Stomach (tissue), 9 donors: Measurements from ENCODE around the gene TMEM167B. TPM values are rescaled to one million over a fixed set of nuclear protein-coding genes. Genes with fewer than 3 reads are reported as not detected.

Experiments
- DNase-seq, 2 donors: peaks; one replicate each; pipeline versions ENCODE4 v3.0.0 to v3.0.0-alpha.2; 2013 to 2019
- H3K27ac ChIP-seq, 5 donors: fragments of 200-600 bp in 4 of 5; sonication (generic) in 4 of 5; one replicate each; pipeline ENCODE4 v1.5.1; 2013 to 2019; ENCODE audit warnings: mild to moderate bottlenecking in 1 of 5, moderate library complexity in 1 of 5
- H3K27me3 ChIP-seq, 3 donors: fragments of 200-600 bp; sonication (generic); one replicate each; pipeline ENCODE4 v1.5.1; 2017 to 2019; ENCODE audit warnings: mixed run types in 1 of 3
- H3K36me3 ChIP-seq, 4 donors: fragments of 200-600 bp; sonication (generic); 1 replicate in 3 of 4; 2 replicates in 1 of 4; pipeline ENCODE4 v1.5.1; 2016 to 2019
- H3K4me1 ChIP-seq, 4 donors: fragments of 200-600 bp; sonication (generic); one replicate each; pipeline ENCODE4 v1.5.1; 2016 to 2019
- H3K4me3 ChIP-seq, 4 donors: fragments of 200-600 bp; sonication (generic) in 3 of 4; one replicate each; pipeline ENCODE4 v1.5.1; 2016 to 2019; ENCODE audit warnings: mild to moderate bottlenecking in 1 of 4
- H3K9me3 ChIP-seq, 4 donors: fragments of 200-600 bp; sonication (generic); one replicate each; pipeline ENCODE4 v1.5.1; 2016 to 2019
- CTCF ChIP-seq, 7 experiments: fragments of 450-650 bp in 4 of 7; fragments of 200-600 bp in 3 of 7; sonication (generic) in 3 of 7; IDR thresholded peaks; one replicate each; pipeline ENCODE4 v1.5.1; 2016 to 2019; ENCODE audit warnings: antibody characterized with exemption in 7 of 7, control low read depth in 2 of 7, mild to moderate bottlenecking in 1 of 7
- EP300 ChIP-seq: sonication (generic); formaldehyde crosslinking; IDR thresholded peaks from one replicate; pipeline ENCODE4 v1.6.1; 2017; ENCODE audit warnings: antibody characterized with exemption
- POLR2A ChIP-seq, 4 donors: fragments of 450-650 bp; IDR thresholded peaks; one replicate each; pipeline ENCODE4 v1.6.1; 2016; ENCODE audit warnings: antibody characterized with exemption in 4 of 4, control low read depth in 2 of 4, mild to moderate bottlenecking in 1 of 4, moderate library complexity in 1 of 4
- POLR2AphosphoS5 ChIP-seq, 3 donors: sonication (generic); formaldehyde crosslinking; IDR thresholded peaks; one replicate each; pipeline ENCODE4 v1.6.1; 2016; ENCODE audit warnings: antibody characterized with exemption in 3 of 3
- WGBS, 5 donors: extraction: QIAGEN DNeasy Blood & Tissue Kit in 3 of 5; methylation state at CpG; one replicate each; pipeline versions ENCODE4 v1.1.5 to v1.1.7; 2013 to 2018; 5-methylcytosine and 5-hydroxymethylcytosine counted together
- intact Hi-C: fragments of 100-400 bp; cut with DNase I; formaldehyde crosslinking; loops from one replicate; pipeline ENCODE4 v1.15.1; 2023; ENCODE audit warnings: low total_unique reads
- polyA plus RNA-seq, 3 donors: library from polyadenylated mRNA; stranded (reverse); fragments of 200-250 nt; gene quantifications; one replicate each; pipeline ENCODE4 v1.2.3, GENCODE V29; 2013
- total RNA-seq, 5 donors: library from RNA; depleted of rRNA; stranded (reverse); fragments of >200 nt; gene quantifications; one replicate each; pipeline versions ENCODE4 v1.1.0 to v1.2.3, GENCODE V29; 2014 to 2016
- donor health status: healthy with polysubstance abuse.
- donor health status: Bipolar disorder and iron deficiency.
- donor health status: healthy.

The TMEM167B gene
- total and polyA plus RNA-seq, 8 donors, result 2.9 to 70.1 (median 26.9) TPM; not detected in 1

- Histone ChIP-seq H3K27me3 (no peaks in the 10 kb centered on the region), H3K9me3 (no peaks in the 10 kb centered on the region), H3K27ac (peak overlapping the region; percentile 96 to 99 (median 98)), H3K4me3 (peak overlapping the region; percentile 66 to 90 (median 78)), H3K36me3 (peaks cover 11 to 18% (median 17%) of the 10 kb centered on the region in 4 donors), H3K4me1 (peaks cover 15 to 46% (median 36%) of the 10 kb centered on the region in 4 donors)
- intact Hi-C loops, result no loop called here
- TF ChIP-seq CTCF (IDR thresholded peaks at IDR 0.05) (peak in 5 of 7 experiments; percentile 39 to 65 (median 53)), EP300 (no peak), POLR2A (IDR thresholded peaks at IDR 0.05) (no peak), POLR2AphosphoS5 (IDR thresholded peaks at IDR 0.05) (peak in 1 of 3 donors; percentile 51)
- peak; percentile 80 to 85 for DNase-seq
- 54 to 75% (median 70%) methylated on average over 31 of the region's 31 CpGs for WGBS, 5 donors
These were observed 1.1 kb upstream of the TMEM167B start for GRCh38 chr1:109089242-109090015.

GRCh38 chr1:109091078-109091838 is 694 bp downstream of the TMEM167B start:
- 1 to 3% (median 1%) methylated on average over 13 of the region's 13 CpGs for WGBS, 5 donors
- Histone ChIP-seq H3K9me3 (no peaks in the 10 kb centered on the region), H3K4me3 (peak overlapping the region; percentile 66 to 90 (median 78)), H3K27me3 (no peaks in the 10 kb centered on the region), H3K27ac (peak overlapping the region; percentile 96 to 99 (median 98)), H3K4me1 (peaks cover 15 to 64% (median 49%) of the 10 kb centered on the region in 4 donors), H3K36me3 (peaks cover 15 to 34% (median 27%) of the 10 kb centered on the region in 4 donors)
- TF ChIP-seq EP300 (no peak), CTCF (IDR thresholded peaks at IDR 0.05) (no peak), POLR2AphosphoS5 (IDR thresholded peaks at IDR 0.05) (no peak), POLR2A (IDR thresholded peaks at IDR 0.05) (no peak)
- intact Hi-C loops, result no loop called here
- DNase-seq, result no peak

- peak overlapping the region; percentile 66 to 90 (median 78) for H3K4me3 ChIP-seq
- peak overlapping the region in 4 of 5 donors; percentile 96 to 99 (median 98) for H3K27ac ChIP-seq
- peak in 1 of 2 donors; percentile 31 for DNase-seq
- WGBS, 5 donors, result 0 to 4% (median 0%) methylated on average over 1 of the region's 1 CpG
- no peak for TF ChIP-seq EP300
- no peak for TF ChIP-seq POLR2AphosphoS5 (IDR thresholded peaks at IDR 0.05)
- no peak for TF ChIP-seq POLR2A (IDR thresholded peaks at IDR 0.05)
- TF ChIP-seq CTCF (IDR thresholded peaks at IDR 0.05), result no peak
- H3K9me3 ChIP-seq, result no peaks in the 10 kb centered on the region
- H3K27me3 ChIP-seq, result no peaks in the 10 kb centered on the region
- H3K36me3 ChIP-seq, result peaks cover 15 to 39% (median 33%) of the 10 kb centered on the region in 4 donors
- H3K4me1 ChIP-seq, result peaks cover 15 to 69% (median 54%) of the 10 kb centered on the region in 4 donors
- intact Hi-C loops, result no loop called here
These were observed 1.3 kb downstream of the TMEM167B start for GRCh38 chr1:109091839-109092193.

GRCh38 chr1:109094377-109094803 is 3.8 kb downstream of the TMEM167B start:
- Histone ChIP-seq H3K36me3 (peaks cover 15 to 45% (median 33%) of the 10 kb centered on the region in 4 donors), H3K27ac (peak overlapping the region in 4 of 5 donors; percentile 17 to 99 (median 74)), H3K4me1 (peaks cover 16 to 65% (median 53%) of the 10 kb centered on the region in 4 donors), H3K27me3 (no peaks in the 10 kb centered on the region), H3K4me3 (no peak overlapping the region), H3K9me3 (no peaks in the 10 kb centered on the region)
- intact Hi-C loops, result no loop called here
- no peak for TF ChIP-seq CTCF (IDR thresholded peaks at IDR 0.05)
- TF ChIP-seq POLR2AphosphoS5 (IDR thresholded peaks at IDR 0.05), result peak; percentile 29 to 67 (median 37)
- no peak for DNase-seq
- WGBS, 5 donors, result 65 to 76% (median 67%) methylated on average over 7 of the region's 7 CpGs
